ENCODE results near the gene ZNF618.

GRCh38 chr9:114069476-114070187 lies 193.5 kb downstream of the ZNF618 start:
- no peak for TF ChIP-seq CTCF (conservative IDR thresholded peaks at IDR 0.05; ENCODE audit: low read depth, low read length)
- no peak for TF ChIP-seq EZH2 (IDR thresholded peaks at IDR 0.05; ENCODE audit: borderline replicate concordance, low read depth, low read length, poor library complexity, severe bottlenecking)

All from A673 (cell line).